ENCODE results near the gene CHTF18.
"Not testable (repeated sequence)": the region's sequence is repeated elsewhere in the genome, so short reads cannot be mapped to it uniquely, and the experiment has no call there.

The CHTF18 gene

GRCh38 chr16:818592-818991, 30.2 kb downstream of the CHTF18 start:
- no peak for TF ChIP-seq CTCF (IDR thresholded peaks at IDR 0.05; ENCODE audit: low read depth, low read length, poor library complexity, severe bottlenecking)
- TF ChIP-seq EZH2phosphoT487 (IDR thresholded peaks at IDR 0.05; ENCODE audit: borderline replicate concordance, low read length): no peak
- Histone ChIP-seq H3K27ac (ENCODE audit: low read depth, low read length) (no peak overlapping the region), H3K9me2 (replicated peaks; ENCODE audit: control insufficient read depth, low read length) (no peaks in the 10 kb centered on the region), H3F3A (ENCODE audit: control insufficient read depth, insufficient read depth) (no peaks in the 10 kb centered on the region), H4K20me1 (ENCODE audit: control insufficient read depth, insufficient read depth, low read depth, low read length) (no peaks in the 10 kb centered on the region), H3K4me1 (ENCODE audit: control insufficient read depth, low read length) (peaks cover 14% of the 10 kb centered on the region), H3K79me2 (ENCODE audit: control insufficient read depth, low read length) (no peaks in the 10 kb centered on the region), H3K4me2 (ENCODE audit: low read length) (no peak overlapping the region), H3K36me3 (ENCODE audit: control insufficient read depth, low read length) (no peaks in the 10 kb centered on the region), H3K9me3 (ENCODE audit: control insufficient read depth, insufficient read depth, low read length) (peaks cover 6% of the 10 kb centered on the region; the same call in 1 of the 2 replicates), H3K4me3 (ENCODE audit: low read length) (no peak overlapping the region), H3K27me3 (ENCODE audit: control insufficient read depth, low read length) (peaks cover 10% of the 10 kb centered on the region)

- Histone ChIP-seq H3K27me3 (ENCODE audit: control insufficient read depth, low read length) (peaks cover 10% of the 10 kb centered on the region), H3K9me2 (replicated peaks; ENCODE audit: control insufficient read depth, low read length) (no peaks in the 10 kb centered on the region), H3K27ac (ENCODE audit: low read depth, low read length) (no peak overlapping the region), H4K20me1 (ENCODE audit: control insufficient read depth, insufficient read depth, low read depth, low read length) (no peaks in the 10 kb centered on the region), H3K79me2 (ENCODE audit: control insufficient read depth, low read length) (no peaks in the 10 kb centered on the region), H3F3A (ENCODE audit: control insufficient read depth, insufficient read depth) (no peaks in the 10 kb centered on the region), H3K4me1 (ENCODE audit: control insufficient read depth, low read length) (peaks cover 14% of the 10 kb centered on the region), H3K4me2 (ENCODE audit: low read length) (peak overlapping the region; percentile 40), H3K9me3 (ENCODE audit: control insufficient read depth, insufficient read depth, low read length) (peaks cover 6% of the 10 kb centered on the region; the same call in 1 of the 2 replicates), H3K36me3 (ENCODE audit: control insufficient read depth, low read length) (no peaks in the 10 kb centered on the region), H3K4me3 (ENCODE audit: low read length) (0 out of 2 replicates have a peak overlapping the region, but pooled peaks have one; percentile 10)
- TF ChIP-seq EZH2phosphoT487 (IDR thresholded peaks at IDR 0.05; ENCODE audit: borderline replicate concordance, low read length): no peak
- TF ChIP-seq CTCF (IDR thresholded peaks at IDR 0.05; ENCODE audit: low read depth, low read length, poor library complexity, severe bottlenecking): no peak
Observed at GRCh38 chr16:819336-820043, 31.1 kb downstream of the CHTF18 start.

- peak overlapping the region; percentile 40 for H3K4me2 ChIP-seq (ENCODE audit: low read length)
- not testable (repeated sequence) for H3K36me3 ChIP-seq (ENCODE audit: control insufficient read depth, low read length); H3K9me2 ChIP-seq (replicated peaks; ENCODE audit: control insufficient read depth, low read length); H3K27ac ChIP-seq (ENCODE audit: low read depth, low read length); H4K20me1 ChIP-seq (ENCODE audit: control insufficient read depth, insufficient read depth, low read depth, low read length); H3K9me3 ChIP-seq (ENCODE audit: control insufficient read depth, insufficient read depth, low read length); H3K79me2 ChIP-seq (ENCODE audit: control insufficient read depth, low read length); H3F3A ChIP-seq (ENCODE audit: control insufficient read depth, insufficient read depth)
- H3K27me3 ChIP-seq (ENCODE audit: control insufficient read depth, low read length): peaks cover 10% of the 10 kb centered on the region
- 0 out of 2 replicates have a peak overlapping the region, but pooled peaks have one; percentile 10 for H3K4me3 ChIP-seq (ENCODE audit: low read length)
- peaks cover 14% of the 10 kb centered on the region for H3K4me1 ChIP-seq (ENCODE audit: control insufficient read depth, low read length)
Observed at GRCh38 chr16:820044-820408, 31.6 kb downstream of the CHTF18 start.

- Histone ChIP-seq H3K4me1 (ENCODE audit: control insufficient read depth, low read length) (peaks cover 14% of the 10 kb centered on the region), H3K27ac (ENCODE audit: low read depth, low read length) (no peak overlapping the region), H4K20me1 (ENCODE audit: control insufficient read depth, insufficient read depth, low read depth, low read length) (no peaks in the 10 kb centered on the region), H3K4me2 (ENCODE audit: low read length) (no peak overlapping the region), H3K79me2 (ENCODE audit: control insufficient read depth, low read length) (no peaks in the 10 kb centered on the region), H3F3A (ENCODE audit: control insufficient read depth, insufficient read depth) (no peaks in the 10 kb centered on the region), H3K9me3 (ENCODE audit: control insufficient read depth, insufficient read depth, low read length) (peaks cover 6% of the 10 kb centered on the region; the same call in 1 of the 2 replicates), H3K27me3 (ENCODE audit: control insufficient read depth, low read length) (peaks cover 10% of the 10 kb centered on the region), H3K9me2 (replicated peaks; ENCODE audit: control insufficient read depth, low read length) (no peaks in the 10 kb centered on the region), H3K36me3 (ENCODE audit: control insufficient read depth, low read length) (no peaks in the 10 kb centered on the region), H3K4me3 (ENCODE audit: low read length) (no peak overlapping the region)
- TF ChIP-seq EZH2phosphoT487 (IDR thresholded peaks at IDR 0.05; ENCODE audit: borderline replicate concordance, low read length) (no peak), CTCF (IDR thresholded peaks at IDR 0.05; ENCODE audit: low read depth, low read length, poor library complexity, severe bottlenecking) (no peak)
Observed at GRCh38 chr16:820748-821147, 32.3 kb downstream of the CHTF18 start.
